ENCODE measurements around the gene TRAF6. TPM values are rescaled to one million over a fixed set of nuclear protein-coding genes. Genes with fewer than 3 reads are reported as not detected.

Gene TRAF6
- total RNA-seq, 5 donors from 2014 or later (not counting 1 experiment from before 2014, with no cell fraction given) = 17.3 to 26.0 (median 19.4) TPM

DNA sequence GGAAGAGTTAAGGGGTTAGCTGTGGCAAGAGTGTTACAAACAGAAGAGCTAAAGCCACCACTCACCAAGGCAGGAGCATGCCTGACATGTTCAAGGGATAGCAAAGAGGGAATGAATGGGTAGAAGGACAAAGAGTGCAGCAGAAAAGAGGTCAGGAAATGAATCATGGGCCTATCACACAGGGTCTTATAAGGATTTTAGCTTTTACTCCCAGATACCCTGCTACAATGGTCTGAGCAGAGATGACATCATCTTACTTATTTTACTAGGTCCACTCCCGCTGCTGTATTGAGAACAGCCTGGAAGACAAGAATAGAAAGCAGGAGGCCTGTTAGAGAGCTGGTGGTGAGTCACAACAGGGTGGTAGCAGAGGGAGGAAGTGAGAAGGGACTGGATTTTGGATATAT is 9.8 kb downstream of the TRAF6 start:
- Histone ChIP-seq H3K9me3 (no peaks in the 10 kb centered on the region), H3K4me3 (ENCODE audit: control insufficient read depth in 1 of 2, extremely low read depth in 1 of 2, low read length in 1 of 2) (no peak overlapping the region), H3K27ac (ENCODE audit: low read length) (no peak overlapping the region), H3K4me1 (ENCODE audit: control insufficient read depth in 1 of 2, extremely low read depth in 1 of 2, insufficient read depth in 2 of 2, low read length in 2 of 2) (no peaks in the 10 kb centered on the region), H3K36me3 (ENCODE audit: control insufficient read depth in 2 of 2, extremely low read depth in 1 of 2, insufficient read depth in 1 of 2, low read length in 1 of 2) (peaks cover 0 to 51% of the 10 kb centered on the region in 2 donors), H3K27me3 (replicated peaks in 1 of 2; ENCODE audit: control insufficient read depth in 2 of 2, extremely low read depth in 1 of 2, insufficient read depth in 2 of 2, low read length in 1 of 2) (no peaks in the 10 kb centered on the region)
- DNase-seq (no peak), ATAC-seq (replicated peaks in 1 of 4) (no peak)
- ChIA-PET POLR2A (no interaction called here), CTCF (interaction anchor here (1.0 to 1.7 kb wide), 3 partner anchors 7 to 208 kb away, joined by 4 to 5 read pairs (median 4); no protein-coding TSS in a partner anchor)
- Mint-ChIP-seq H3K27ac (peak overlapping the region; percentile 6 to 64), H3K36me3 (peaks cover 36% of the 10 kb centered on the region), H3K4me1 (peaks cover 35 to 43% (median 40%) of the 10 kb centered on the region in 3 donors), H3K9me3 (no peaks in the 10 kb centered on the region), H3K27me3 (no peaks in the 10 kb centered on the region), H3K4me3 (no peak overlapping the region)
- no CpG with 5 or more reads among the region's 1 CpG for WGBS (ENCODE audit: insufficient coverage)

DNA sequence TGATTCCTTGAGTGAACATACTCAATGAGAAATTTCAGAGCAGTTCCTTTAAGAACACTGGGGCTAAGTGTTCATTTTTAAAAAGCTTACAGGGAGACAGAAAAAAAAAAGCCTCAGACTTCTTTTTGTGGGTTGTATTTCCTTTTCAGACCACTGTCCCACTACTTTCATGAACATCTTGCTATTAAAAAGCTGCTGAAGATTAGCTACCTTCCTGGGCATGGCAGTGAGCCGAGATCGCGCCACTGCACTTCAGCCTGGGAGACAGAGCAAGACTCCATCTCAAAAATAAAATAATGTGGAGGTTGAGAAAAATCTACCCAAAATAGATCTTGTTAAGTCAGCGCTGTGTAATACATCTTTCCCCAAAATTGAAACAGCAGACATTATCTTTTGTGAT is 10.8 kb downstream of the TRAF6 start:
- H3K27ac Mint-ChIP-seq = no peak overlapping the region
- H3K4me1 Mint-ChIP-seq = peaks cover 28 to 35% (median 32%) of the 10 kb centered on the region in 3 donors
- H3K36me3 Mint-ChIP-seq = peaks cover 32% of the 10 kb centered on the region
- Histone ChIP-seq H3K4me3 (ENCODE audit: control insufficient read depth in 1 of 2, extremely low read depth in 1 of 2, low read length in 1 of 2) (no peak overlapping the region), H3K36me3 (ENCODE audit: control insufficient read depth in 2 of 2, extremely low read depth in 1 of 2, insufficient read depth in 1 of 2, low read length in 1 of 2) (peaks cover 0 to 55% of the 10 kb centered on the region in 2 donors), H3K9me3 (no peaks in the 10 kb centered on the region), H3K4me1 (ENCODE audit: control insufficient read depth in 1 of 2, extremely low read depth in 1 of 2, insufficient read depth in 2 of 2, low read length in 2 of 2) (no peaks in the 10 kb centered on the region), H3K27me3 (replicated peaks in 1 of 2; ENCODE audit: control insufficient read depth in 2 of 2, extremely low read depth in 1 of 2, insufficient read depth in 2 of 2, low read length in 1 of 2) (no peaks in the 10 kb centered on the region), H3K27ac (ENCODE audit: low read length) (no peak overlapping the region)
- ATAC-seq (replicated peaks in 1 of 4) (no peak), DNase-seq (no peak)
- no peaks in the 10 kb centered on the region for H3K9me3 Mint-ChIP-seq
- no CpG with 5 or more reads among the region's 4 CpGs for WGBS (ENCODE audit: insufficient coverage)
- ChIA-PET POLR2A (interaction anchor here in 1 of 2 donors (0.6 kb wide), 1 partner anchor 52 kb away, joined by 3 read pairs; no protein-coding TSS in a partner anchor), CTCF (interaction anchor here (0.6 to 1.7 kb wide), 3 partner anchors 9 to 236 kb away, joined by 3 to 5 read pairs (median 5); no protein-coding TSS in a partner anchor)
- H3K27me3 Mint-ChIP-seq = no peaks in the 10 kb centered on the region
- no peak overlapping the region for H3K4me3 Mint-ChIP-seq

GRCh38 chr11:36498721-36499120 is 11.4 kb downstream of the TRAF6 start:
- H3K36me3 Mint-ChIP-seq = peaks cover 30% of the 10 kb centered on the region
- CTCF ChIA-PET = interaction anchor here (1.1 to 1.7 kb wide), 2 partner anchors 10 to 209 kb away, joined by 3 to 5 read pairs; no protein-coding TSS in a partner anchor
- no peak for ATAC-seq (replicated peaks in 1 of 4)

GRCh38 chr11:36493332-36493731 is 16.7 kb downstream of the TRAF6 start:
- Histone ChIP-seq H3K27me3 (replicated peaks in 1 of 2; ENCODE audit: control insufficient read depth in 2 of 2, extremely low read depth in 1 of 2, insufficient read depth in 2 of 2, low read length in 1 of 2) (no peaks in the 10 kb centered on the region), H3K27ac (ENCODE audit: low read length) (no peak overlapping the region), H3K9me3 (no peaks in the 10 kb centered on the region), H3K4me1 (ENCODE audit: control insufficient read depth in 1 of 2, extremely low read depth in 1 of 2, insufficient read depth in 2 of 2, low read length in 2 of 2) (no peaks in the 10 kb centered on the region), H3K36me3 (ENCODE audit: control insufficient read depth in 2 of 2, extremely low read depth in 1 of 2, insufficient read depth in 1 of 2, low read length in 1 of 2) (peaks cover 16 to 78% of the 10 kb centered on the region in 2 donors), H3K4me3 (ENCODE audit: control insufficient read depth in 1 of 2, extremely low read depth in 1 of 2, low read length in 1 of 2) (no peak overlapping the region)
- peaks cover 15 to 19% (median 16%) of the 10 kb centered on the region in 3 donors for H3K4me1 Mint-ChIP-seq
- POLR2A ChIA-PET = interaction anchor here in 1 of 2 donors (1.1 kb wide), 2 partner anchors 15 to 201 kb away, joined by 3 to 6 read pairs; no protein-coding TSS in a partner anchor
- H3K9me3 Mint-ChIP-seq = no peaks in the 10 kb centered on the region
- no peak for DNase-seq
- peaks cover 50% of the 10 kb centered on the region for H3K36me3 Mint-ChIP-seq
- CTCF ChIA-PET = interaction anchor here (0.5 to 3.2 kb wide), 48 partner anchors 8 to 879 kb away, joined by 3 to 91 read pairs (median 4); partner anchors contain the start of genes COMMD9 (in 1 of the 2), PRR5L (in 1 of the 2) and TRAF6 (in 1 of the 2)
- no peak overlapping the region for H3K4me3 Mint-ChIP-seq
- no peak for ATAC-seq (replicated peaks in 1 of 4)
- H3K27ac Mint-ChIP-seq = peak overlapping the region in 1 of 2 donors; percentile 40
- H3K27me3 Mint-ChIP-seq = no peaks in the 10 kb centered on the region

More at GRCh38 chr11:36498721-36499120, 11.4 kb downstream of the TRAF6 start:
- peaks cover 0 to 60% of the 10 kb centered on the region in 2 donors for H3K36me3 ChIP-seq (ENCODE audit: control insufficient read depth in 2 of 2, extremely low read depth in 1 of 2, insufficient read depth in 1 of 2, low read length in 1 of 2)
- no peaks in the 10 kb centered on the region for H3K4me1 ChIP-seq (ENCODE audit: control insufficient read depth in 1 of 2, extremely low read depth in 1 of 2, insufficient read depth in 2 of 2, low read length in 2 of 2)
- WGBS (ENCODE audit: insufficient coverage) = no CpG with 5 or more reads among the region's 1 CpG
- Mint-ChIP-seq H3K9me3 (no peaks in the 10 kb centered on the region), H3K27ac (no peak overlapping the region), H3K4me3 (no peak overlapping the region), H3K4me1 (peaks cover 23 to 31% (median 28%) of the 10 kb centered on the region in 3 donors), H3K27me3 (no peaks in the 10 kb centered on the region)
- H3K27me3 ChIP-seq (replicated peaks in 1 of 2; ENCODE audit: control insufficient read depth in 2 of 2, extremely low read depth in 1 of 2, insufficient read depth in 2 of 2, low read length in 1 of 2) = no peaks in the 10 kb centered on the region
- POLR2A ChIA-PET = no interaction called here
- no peak overlapping the region for H3K27ac ChIP-seq (ENCODE audit: low read length)
- no peak overlapping the region for H3K4me3 ChIP-seq (ENCODE audit: control insufficient read depth in 1 of 2, extremely low read depth in 1 of 2, low read length in 1 of 2)
- H3K9me3 ChIP-seq = no peaks in the 10 kb centered on the region
- no peak for DNase-seq

DNA sequence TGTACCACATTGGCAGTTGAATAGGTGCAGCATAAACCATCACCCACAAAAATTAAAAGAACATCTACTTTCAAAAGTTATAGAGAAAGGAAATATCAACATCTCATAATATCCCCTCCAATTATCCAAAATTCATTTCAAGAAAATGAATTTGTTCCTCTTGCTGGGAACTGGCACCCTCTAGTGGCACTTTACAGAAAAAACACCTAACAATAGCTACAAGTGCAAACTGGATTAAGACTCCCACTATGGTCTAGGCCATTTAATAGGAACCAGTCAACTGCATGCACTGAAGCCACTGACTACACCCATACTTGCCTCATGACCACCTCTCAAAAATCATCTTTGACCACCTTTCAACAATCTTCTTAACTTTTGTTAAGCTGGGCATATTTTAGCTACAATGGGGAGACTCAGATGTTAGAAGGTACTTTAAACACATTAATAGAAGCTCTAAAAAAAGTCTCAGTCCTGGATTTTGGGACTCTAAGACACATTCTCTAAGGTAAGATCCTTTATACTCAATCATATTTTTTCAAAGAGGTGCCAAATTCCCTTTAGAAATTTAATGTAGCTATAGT is 17.3 kb downstream of the TRAF6 start:
- no peaks in the 10 kb centered on the region for H3K27me3 Mint-ChIP-seq

GRCh38 chr11:36490026-36490806 is 19.9 kb downstream of the TRAF6 start:
- Mint-ChIP-seq H3K4me1 (peaks cover 24 to 33% (median 29%) of the 10 kb centered on the region in 3 donors), H3K9me3 (no peaks in the 10 kb centered on the region), H3K27me3 (no peaks in the 10 kb centered on the region), H3K4me3 (no peak overlapping the region), H3K36me3 (peaks cover 48% of the 10 kb centered on the region), H3K27ac (no peak overlapping the region)
- Histone ChIP-seq H3K36me3 (ENCODE audit: control insufficient read depth in 2 of 2, extremely low read depth in 1 of 2, insufficient read depth in 1 of 2, low read length in 1 of 2) (peaks cover 16 to 68% of the 10 kb centered on the region in 2 donors), H3K9me3 (no peaks in the 10 kb centered on the region), H3K27me3 (replicated peaks in 1 of 2; ENCODE audit: control insufficient read depth in 2 of 2, extremely low read depth in 1 of 2, insufficient read depth in 2 of 2, low read length in 1 of 2) (no peaks in the 10 kb centered on the region), H3K4me1 (ENCODE audit: control insufficient read depth in 1 of 2, extremely low read depth in 1 of 2, insufficient read depth in 2 of 2, low read length in 2 of 2) (peaks cover 2 to 5% of the 10 kb centered on the region in 2 experiments), H3K4me3 (ENCODE audit: control insufficient read depth in 1 of 2, extremely low read depth in 1 of 2, low read length in 1 of 2) (no peak overlapping the region), H3K27ac (ENCODE audit: low read length) (no peak overlapping the region)
- no peak for ATAC-seq (replicated peaks in 1 of 4)
- no peak for DNase-seq
- ChIA-PET CTCF (interaction anchor here in 1 of 2 donors (0.6 to 3.0 kb wide), 3 partner anchors 9 to 198 kb away, joined by 3 to 12 read pairs (median 3); no protein-coding TSS in a partner anchor), POLR2A (no interaction called here)
- WGBS (ENCODE audit: insufficient coverage) = 97% methylated on average over 14 of the region's 16 CpGs

More for the DNA sequence above, 17.3 kb downstream of the TRAF6 start:
- ATAC-seq (replicated peaks in 1 of 4) (peak in 3 of 4 experiments; percentile 40 to 52 (median 46)), DNase-seq (peak in 9 of 35 experiments; percentile 8 to 77 (median 22))
- Mint-ChIP-seq H3K4me3 (no peak overlapping the region), H3K9me3 (no peaks in the 10 kb centered on the region), H3K4me1 (peaks cover 17 to 24% (median 20%) of the 10 kb centered on the region in 3 donors), H3K36me3 (peaks cover 50% of the 10 kb centered on the region), H3K27ac (peak overlapping the region; percentile 34 to 40)
- ChIA-PET POLR2A (interaction anchor here in 1 of 2 donors (1.1 kb wide), 2 partner anchors 16 to 201 kb away, joined by 3 to 6 read pairs; no protein-coding TSS in a partner anchor), CTCF (interaction anchor here (0.5 to 3.2 kb wide), 49 partner anchors 8 to 879 kb away, joined by 3 to 91 read pairs (median 4); partner anchors contain the start of genes COMMD9 (in 1 of the 2), PRR5L (in 1 of the 2) and TRAF6 (in 1 of the 2))
- Histone ChIP-seq H3K27ac (ENCODE audit: low read length) (no peak overlapping the region), H3K4me1 (ENCODE audit: control insufficient read depth in 1 of 2, extremely low read depth in 1 of 2, insufficient read depth in 2 of 2, low read length in 2 of 2) (peaks cover 2 to 5% of the 10 kb centered on the region in 2 experiments), H3K27me3 (replicated peaks in 1 of 2; ENCODE audit: control insufficient read depth in 2 of 2, extremely low read depth in 1 of 2, insufficient read depth in 2 of 2, low read length in 1 of 2) (no peaks in the 10 kb centered on the region), H3K36me3 (ENCODE audit: control insufficient read depth in 2 of 2, extremely low read depth in 1 of 2, insufficient read depth in 1 of 2, low read length in 1 of 2) (peaks cover 16 to 73% of the 10 kb centered on the region in 2 donors), H3K9me3 (no peaks in the 10 kb centered on the region), H3K4me3 (ENCODE audit: control insufficient read depth in 1 of 2, extremely low read depth in 1 of 2, low read length in 1 of 2) (no peak overlapping the region)

All from T-cell (primary cell).